Neural crest cell (in vitro differentiated cells): Measurements from ENCODE around the gene MRPL36. TPM values are rescaled to one million over a fixed set of nuclear protein-coding genes. Genes with fewer than 3 reads are reported as not detected.
"Not testable (repeated sequence)": the region's sequence is repeated elsewhere in the genome, so short reads cannot be mapped to it uniquely, and the experiment has no call there.

Experiments used
- DNase-seq: peaks from one replicate; pipeline ENCODE4 v3.0.0; 2021; ENCODE audit warnings: low read depth, mixed read lengths, low spot score
- H3K27ac Mint-ChIP-seq: one replicate; pipeline ENCODE4 v1.8.0; 2021; ENCODE audit warnings: mild to moderate bottlenecking, mixed read lengths; ENCODE audit not compliant: unreplicated experiment
- H3K27me3 Mint-ChIP-seq: 2 replicates; pipeline ENCODE4 v1.8.0; 2021; ENCODE audit warnings: low read depth, mild to moderate bottlenecking, mixed read lengths
- H3K36me3 Mint-ChIP-seq: 2 replicates; pipeline ENCODE4 v1.8.0; 2021; ENCODE audit warnings: low read depth, mild to moderate bottlenecking, mixed read lengths
- H3K4me1 Mint-ChIP-seq: 2 replicates; pipeline ENCODE4 v1.8.0; 2021; ENCODE audit warnings: mixed read lengths
- H3K4me3 Mint-ChIP-seq: one replicate; pipeline ENCODE4 v1.8.0; 2021; ENCODE audit warnings: mild to moderate bottlenecking, mixed read lengths
- H3K9me3 Mint-ChIP-seq: 2 replicates; pipeline ENCODE4 v1.8.0; 2021; ENCODE audit warnings: mixed read lengths
- total RNA-seq: library from RNA; stranded (reverse); gene quantifications from 2 replicates; pipeline ENCODE4 v1.2.1, GENCODE V29; 2021
- TF ChIP-seq, protein P1 (sequence below): fragments of 200-600 bp; sonication (generic); conservative IDR thresholded peaks from 2 replicates; pipeline ENCODE4 v1.5.0; 2021; ENCODE audit warnings: antibody characterized with exemption, mild to moderate bottlenecking

The MRPL36 gene
- total RNA-seq, 1 donor from 2014 or later, result 50.8 TPM

- Mint-ChIP-seq H3K4me3 (no peak overlapping the region), H3K27me3 (peaks cover 7% of the 10 kb centered on the region), H3K27ac (no peak overlapping the region), H3K4me1 (peaks cover 16% of the 10 kb centered on the region), H3K36me3 (no peaks in the 10 kb centered on the region), H3K9me3 (no peaks in the 10 kb centered on the region)
- TF ChIP-seq, protein P1, sequence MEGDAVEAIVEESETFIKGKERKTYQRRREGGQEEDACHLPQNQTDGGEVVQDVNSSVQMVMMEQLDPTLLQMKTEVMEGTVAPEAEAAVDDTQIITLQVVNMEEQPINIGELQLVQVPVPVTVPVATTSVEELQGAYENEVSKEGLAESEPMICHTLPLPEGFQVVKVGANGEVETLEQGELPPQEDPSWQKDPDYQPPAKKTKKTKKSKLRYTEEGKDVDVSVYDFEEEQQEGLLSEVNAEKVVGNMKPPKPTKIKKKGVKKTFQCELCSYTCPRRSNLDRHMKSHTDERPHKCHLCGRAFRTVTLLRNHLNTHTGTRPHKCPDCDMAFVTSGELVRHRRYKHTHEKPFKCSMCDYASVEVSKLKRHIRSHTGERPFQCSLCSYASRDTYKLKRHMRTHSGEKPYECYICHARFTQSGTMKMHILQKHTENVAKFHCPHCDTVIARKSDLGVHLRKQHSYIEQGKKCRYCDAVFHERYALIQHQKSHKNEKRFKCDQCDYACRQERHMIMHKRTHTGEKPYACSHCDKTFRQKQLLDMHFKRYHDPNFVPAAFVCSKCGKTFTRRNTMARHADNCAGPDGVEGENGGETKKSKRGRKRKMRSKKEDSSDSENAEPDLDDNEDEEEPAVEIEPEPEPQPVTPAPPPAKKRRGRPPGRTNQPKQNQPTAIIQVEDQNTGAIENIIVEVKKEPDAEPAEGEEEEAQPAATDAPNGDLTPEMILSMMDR, result no peak
- DNase-seq, result no peak
These were observed 45.2 kb upstream of the MRPL36 start for GRCh38 chr5:1844708-1845436.

GRCh38 chr5:1843761-1844160, 44.1 kb upstream of the MRPL36 start:
- H3K36me3 Mint-ChIP-seq, result not testable (repeated sequence)

GRCh38 chr5:1842004-1842819, 42.6 kb upstream of the MRPL36 start:
- H3K4me3 Mint-ChIP-seq, result no peak overlapping the region
- no peaks in the 10 kb centered on the region for H3K27me3 Mint-ChIP-seq
- H3K36me3 Mint-ChIP-seq, result no peaks in the 10 kb centered on the region
- H3K27ac Mint-ChIP-seq, result no peak overlapping the region
- TF ChIP-seq, protein P1, result no peak
- no peaks in the 10 kb centered on the region for H3K9me3 Mint-ChIP-seq
- DNase-seq, result no peak
- H3K4me1 Mint-ChIP-seq, result peaks cover 5% of the 10 kb centered on the region

More at GRCh38 chr5:1843761-1844160, 44.1 kb upstream of the MRPL36 start:
- not testable (repeated sequence) for H3K9me3 Mint-ChIP-seq, H3K4me1 Mint-ChIP-seq, H3K4me3 Mint-ChIP-seq, H3K27ac Mint-ChIP-seq, DNase-seq, H3K27me3 Mint-ChIP-seq

DNA sequence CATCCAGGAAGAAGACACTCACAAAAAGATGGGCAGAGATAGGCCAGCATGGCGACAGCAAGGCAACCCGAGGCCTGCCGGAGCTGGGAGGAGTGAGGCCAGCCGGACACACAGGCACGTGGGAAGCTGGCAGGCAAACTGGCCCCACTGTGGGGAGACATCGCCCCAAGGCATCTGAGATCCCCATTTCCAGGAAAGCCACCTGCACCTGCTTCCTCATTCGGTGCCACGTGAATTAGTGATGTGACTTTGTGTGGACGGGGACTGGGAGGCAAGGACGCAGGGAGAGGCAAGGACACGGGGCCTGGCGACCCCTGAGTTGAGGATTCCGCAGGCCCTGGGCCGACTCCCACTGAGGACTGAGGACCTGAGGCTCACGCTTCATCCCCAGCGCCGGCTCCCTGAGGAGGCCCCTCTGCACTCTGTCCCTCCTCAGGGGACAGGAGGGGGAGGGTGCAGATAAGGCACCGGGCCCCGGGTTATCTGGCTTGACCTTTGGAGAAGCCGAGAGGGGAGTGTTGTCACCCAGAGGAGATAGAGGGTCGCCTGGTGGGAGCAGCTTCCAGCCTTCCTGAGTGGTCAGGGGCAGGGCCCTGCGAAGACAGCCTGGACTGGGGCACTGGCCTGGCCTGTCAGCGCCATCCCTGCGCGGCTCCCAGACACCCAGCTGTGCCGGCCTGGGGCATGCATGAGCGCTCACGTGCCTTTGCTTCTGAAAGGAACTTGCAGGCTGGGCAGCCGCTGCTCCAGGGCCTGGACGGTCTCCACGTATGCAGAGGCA, 41.3 kb upstream of the MRPL36 start:
- DNase-seq, result peak; percentile 32
- Mint-ChIP-seq H3K36me3 (no peaks in the 10 kb centered on the region), H3K27ac (no peak overlapping the region), H3K4me1 (peaks cover 10% of the 10 kb centered on the region), H3K9me3 (no peaks in the 10 kb centered on the region), H3K27me3 (no peaks in the 10 kb centered on the region), H3K4me3 (no peak overlapping the region)
- TF ChIP-seq, protein P1, result no peak

DNA sequence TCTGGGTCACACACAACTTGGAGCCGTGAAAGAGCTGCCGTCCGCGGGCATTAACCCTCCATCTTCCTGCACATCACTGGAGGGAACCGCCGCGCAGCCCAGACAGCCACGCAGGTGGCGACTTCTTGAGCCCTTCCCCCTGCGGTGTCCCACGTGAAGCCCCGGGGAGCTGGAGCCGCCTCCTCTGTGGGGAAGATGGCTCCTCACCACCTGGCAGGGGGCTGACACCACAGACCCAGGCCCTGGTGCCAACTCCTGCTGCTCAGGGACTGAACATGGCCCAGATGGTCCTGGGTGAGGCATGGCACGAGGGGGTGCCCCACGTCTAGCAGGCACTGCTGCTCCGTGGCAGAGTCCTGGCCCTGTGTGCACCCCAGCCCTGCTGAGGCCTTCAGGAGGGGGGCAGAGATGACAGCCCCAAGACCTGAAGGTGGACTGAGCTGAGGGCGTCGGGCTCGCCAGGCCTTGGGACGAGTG, 40.5 kb upstream of the MRPL36 start:
- peaks cover under 1% of the 10 kb centered on the region for H3K27me3 Mint-ChIP-seq
- no peak overlapping the region for H3K4me3 Mint-ChIP-seq
- H3K4me1 Mint-ChIP-seq, result peaks cover 16% of the 10 kb centered on the region
- TF ChIP-seq, protein P1, result no peak
- no peak for DNase-seq
- no peaks in the 10 kb centered on the region for H3K36me3 Mint-ChIP-seq
- H3K27ac Mint-ChIP-seq, result no peak overlapping the region
- H3K9me3 Mint-ChIP-seq, result no peaks in the 10 kb centered on the region
